NCI-H524 (cell line): ENCODE results near the gene STARD10.

ENCODE experiments used
- DNase-seq, 2 experiments: peaks; one replicate each; lab custom pipeline; 2025; lab: John Stamatoyannopoulos, UW

The STARD10 gene

DNA sequence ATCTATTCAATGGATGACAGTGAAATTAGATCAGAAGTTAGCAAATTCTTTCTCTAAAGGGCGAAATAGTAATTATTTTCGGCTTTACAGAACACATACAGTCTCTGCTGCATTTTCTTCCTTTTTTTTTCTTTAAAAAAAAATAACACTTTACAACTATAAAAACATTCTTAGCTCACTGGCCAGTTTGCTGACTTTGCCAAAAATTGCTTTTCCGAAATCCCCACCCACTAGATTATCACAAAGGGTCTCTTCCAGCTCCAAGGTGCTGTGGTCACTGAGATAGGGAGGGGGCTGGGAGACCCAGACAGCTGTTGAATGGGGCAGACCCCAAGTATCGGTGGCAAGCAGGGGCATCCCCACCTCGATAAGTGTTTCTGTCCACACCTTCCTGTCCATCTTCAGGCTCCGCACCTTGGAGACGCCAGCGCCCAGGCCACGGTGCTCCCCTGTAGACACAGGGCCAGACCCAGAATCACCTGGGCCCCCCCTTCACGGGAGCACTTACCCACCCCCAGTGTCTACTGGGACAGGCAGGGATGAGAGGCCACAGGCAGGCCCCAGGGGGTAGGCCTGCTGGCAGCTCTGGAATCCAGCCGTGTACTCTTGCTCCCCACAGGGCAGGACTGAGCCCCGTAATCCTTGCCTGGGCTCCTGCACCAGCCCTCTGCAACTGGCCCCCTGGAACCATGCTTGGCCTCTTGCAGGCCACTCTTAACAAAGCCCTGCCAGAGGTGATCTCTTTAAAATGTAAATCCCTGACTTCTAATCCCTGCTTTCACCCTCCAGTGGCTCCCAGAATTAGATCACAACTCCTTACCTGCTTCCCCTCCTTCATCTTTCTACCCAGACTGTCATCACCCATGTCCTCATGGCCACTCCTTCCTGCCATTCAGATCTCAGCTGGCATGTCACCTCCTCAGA, 88.1 kb downstream of the STARD10 start:
- peak in 1 of 2 experiments; percentile 62 for DNase-seq

DNA sequence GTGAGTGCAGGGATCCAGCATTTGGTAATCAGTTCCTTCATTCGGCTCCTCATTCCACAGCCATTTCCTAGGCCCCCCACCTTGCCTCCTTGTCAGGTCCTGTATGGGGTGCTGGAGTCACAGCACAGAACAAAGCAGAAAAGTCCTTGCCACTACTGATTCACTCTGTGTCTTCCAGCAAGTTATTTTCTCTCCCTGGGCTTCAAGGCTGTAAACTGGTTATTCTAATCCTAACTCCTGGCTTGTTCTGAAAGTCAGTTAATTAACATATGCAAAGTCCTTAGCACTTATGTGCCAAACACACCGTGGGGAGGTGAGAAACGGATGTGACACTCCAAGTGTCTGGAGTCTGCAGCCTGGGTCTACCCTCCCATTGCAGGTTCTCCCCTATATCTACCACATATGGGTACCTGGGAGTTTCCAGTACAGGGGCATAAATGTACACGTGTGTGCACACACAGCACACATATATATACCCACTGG, 89.0 kb downstream of the STARD10 start:
- no peak for DNase-seq
